ENCODE measurements around the gene NUDT17. TPM values are rescaled to one million over a fixed set of nuclear protein-coding genes. Genes with fewer than 3 reads are reported as not detected.

The NUDT17 gene
- total and polyA plus RNA-seq, 9 of the 15 experiments (the other 6 are each of a cell fraction or from before 2014, with no cell fraction given), result 2.1 to 10.0 (median 6.1) TPM

DNA sequence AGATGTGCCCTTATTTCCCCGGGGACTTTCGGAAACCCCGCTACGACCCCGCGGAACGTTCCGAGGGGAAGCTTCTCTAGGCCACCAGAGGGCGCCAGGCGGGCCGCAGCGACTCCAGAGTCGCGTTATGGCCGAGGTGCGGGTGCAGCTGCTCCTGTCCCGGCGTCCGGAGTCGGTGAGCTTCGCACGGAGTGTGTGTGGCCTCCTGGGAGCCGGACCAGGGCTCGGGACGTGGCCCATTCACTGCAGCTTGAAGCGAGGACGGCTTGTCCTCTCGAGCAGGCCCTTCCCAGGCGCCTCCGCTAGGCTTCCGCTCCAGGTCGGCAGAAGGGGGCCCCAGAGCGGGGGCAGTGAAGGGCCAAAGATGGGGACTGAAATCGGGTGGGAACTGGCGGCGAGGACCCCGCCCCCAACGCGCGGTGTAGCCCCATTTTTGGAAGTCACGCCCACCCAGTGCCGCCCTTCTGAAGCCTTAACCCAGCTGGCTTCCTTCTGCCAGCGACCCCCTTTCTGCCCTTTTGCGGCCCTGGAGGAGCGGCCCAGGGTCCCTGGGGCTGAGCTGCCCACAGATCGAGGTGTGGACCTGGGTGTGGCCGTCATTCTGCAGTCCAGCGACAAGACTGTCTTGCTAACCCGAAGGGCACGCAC, at the start of gene NUDT17 (continued):
- no peak for TF ChIP-seq ARID3A (IDR thresholded peaks at IDR 0.05; ENCODE audit: borderline replicate concordance, low read depth, low read length)
- TF ChIP-seq DEAF1 (CRISPR knock-in tag; IDR thresholded peaks at IDR 0.05), result peak; percentile 70
- TF ChIP-seq SIRT6 (IDR thresholded peaks at IDR 0.05; ENCODE audit: low read depth, low read length), result no peak
- TF ChIP-seq ZNF696 (CRISPR knock-in tag; conservative IDR thresholded peaks at IDR 0.05), result no peak
- TF ChIP-seq KLF13 (tag; IDR thresholded peaks at IDR 0.05; ENCODE audit: borderline replicate concordance, low read depth), result 0 out of 2 replicates have a peak, but pooled peaks have one; percentile 37
- TF ChIP-seq DDX20 (tag; IDR thresholded peaks at IDR 0.05; ENCODE audit: low read depth), result no peak
- TF ChIP-seq ZBED1 (IDR thresholded peaks at IDR 0.05), result no peak
- TF ChIP-seq, protein P1, sequence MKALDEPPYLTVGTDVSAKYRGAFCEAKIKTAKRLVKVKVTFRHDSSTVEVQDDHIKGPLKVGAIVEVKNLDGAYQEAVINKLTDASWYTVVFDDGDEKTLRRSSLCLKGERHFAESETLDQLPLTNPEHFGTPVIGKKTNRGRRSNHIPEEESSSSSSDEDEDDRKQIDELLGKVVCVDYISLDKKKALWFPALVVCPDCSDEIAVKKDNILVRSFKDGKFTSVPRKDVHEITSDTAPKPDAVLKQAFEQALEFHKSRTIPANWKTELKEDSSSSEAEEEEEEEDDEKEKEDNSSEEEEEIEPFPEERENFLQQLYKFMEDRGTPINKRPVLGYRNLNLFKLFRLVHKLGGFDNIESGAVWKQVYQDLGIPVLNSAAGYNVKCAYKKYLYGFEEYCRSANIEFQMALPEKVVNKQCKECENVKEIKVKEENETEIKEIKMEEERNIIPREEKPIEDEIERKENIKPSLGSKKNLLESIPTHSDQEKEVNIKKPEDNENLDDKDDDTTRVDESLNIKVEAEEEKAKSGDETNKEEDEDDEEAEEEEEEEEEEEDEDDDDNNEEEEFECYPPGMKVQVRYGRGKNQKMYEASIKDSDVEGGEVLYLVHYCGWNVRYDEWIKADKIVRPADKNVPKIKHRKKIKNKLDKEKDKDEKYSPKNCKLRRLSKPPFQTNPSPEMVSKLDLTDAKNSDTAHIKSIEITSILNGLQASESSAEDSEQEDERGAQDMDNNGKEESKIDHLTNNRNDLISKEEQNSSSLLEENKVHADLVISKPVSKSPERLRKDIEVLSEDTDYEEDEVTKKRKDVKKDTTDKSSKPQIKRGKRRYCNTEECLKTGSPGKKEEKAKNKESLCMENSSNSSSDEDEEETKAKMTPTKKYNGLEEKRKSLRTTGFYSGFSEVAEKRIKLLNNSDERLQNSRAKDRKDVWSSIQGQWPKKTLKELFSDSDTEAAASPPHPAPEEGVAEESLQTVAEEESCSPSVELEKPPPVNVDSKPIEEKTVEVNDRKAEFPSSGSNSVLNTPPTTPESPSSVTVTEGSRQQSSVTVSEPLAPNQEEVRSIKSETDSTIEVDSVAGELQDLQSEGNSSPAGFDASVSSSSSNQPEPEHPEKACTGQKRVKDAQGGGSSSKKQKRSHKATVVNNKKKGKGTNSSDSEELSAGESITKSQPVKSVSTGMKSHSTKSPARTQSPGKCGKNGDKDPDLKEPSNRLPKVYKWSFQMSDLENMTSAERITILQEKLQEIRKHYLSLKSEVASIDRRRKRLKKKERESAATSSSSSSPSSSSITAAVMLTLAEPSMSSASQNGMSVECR (CRISPR knock-in tag; IDR thresholded peaks at IDR 0.05), result peak; percentile 73
- TF ChIP-seq TFAM (CRISPR knock-in tag; conservative IDR thresholded peaks at IDR 0.05), result no peak
- TF ChIP-seq HNRNPH1 (optimal IDR thresholded peaks at IDR 0.05; ENCODE audit: low read depth, low read length), result no peak
- TF ChIP-seq SAFB (IDR thresholded peaks at IDR 0.05; ENCODE audit: borderline replicate concordance, low read depth, low read length), result no peak; the same call in 1 of the 2 replicates
- no peak for TF ChIP-seq FOS (IDR thresholded peaks at IDR 0.05; ENCODE audit: extremely low read depth, insufficient read length)
- no peak for TF ChIP-seq ILK (tag; IDR thresholded peaks at IDR 0.05; ENCODE audit: borderline replicate concordance, low read depth)
- no peak for TF ChIP-seq POU5F1 (IDR thresholded peaks at IDR 0.05; ENCODE audit: borderline replicate concordance, low read depth, low read length, partially characterized antibody)
- no peak for TF ChIP-seq ZFP36 (IDR thresholded peaks at IDR 0.05; ENCODE audit: low read depth, low read length, partially characterized antibody)
- TF ChIP-seq, protein P2, sequence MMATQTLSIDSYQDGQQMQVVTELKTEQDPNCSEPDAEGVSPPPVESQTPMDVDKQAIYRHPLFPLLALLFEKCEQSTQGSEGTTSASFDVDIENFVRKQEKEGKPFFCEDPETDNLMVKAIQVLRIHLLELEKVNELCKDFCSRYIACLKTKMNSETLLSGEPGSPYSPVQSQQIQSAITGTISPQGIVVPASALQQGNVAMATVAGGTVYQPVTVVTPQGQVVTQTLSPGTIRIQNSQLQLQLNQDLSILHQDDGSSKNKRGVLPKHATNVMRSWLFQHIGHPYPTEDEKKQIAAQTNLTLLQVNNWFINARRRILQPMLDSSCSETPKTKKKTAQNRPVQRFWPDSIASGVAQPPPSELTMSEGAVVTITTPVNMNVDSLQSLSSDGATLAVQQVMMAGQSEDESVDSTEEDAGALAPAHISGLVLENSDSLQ (IDR thresholded peaks at IDR 0.05), result no peak
- TF ChIP-seq FOXO4 (CRISPR knock-in tag; IDR thresholded peaks at IDR 0.05), result no peak
